HEK293 (cell line): ENCODE measurements around the gene MS4A18.

ENCODE experiments used
- CTCF ChIA-PET: fragments of 350-600 bp; formaldehyde crosslinking; extraction: SDS; loops from one replicate; lab custom pipeline; 2021; ENCODE audit warnings: antibody characterized with exemption; lab: Yijun Ruan, JAX
- POLR2A ChIA-PET: fragments of 300-600 bp; formaldehyde crosslinking; extraction: SDS; loops from one replicate; lab custom pipeline; 2020; ENCODE audit warnings: antibody characterized with exemption, inconsistent platforms; lab: Yijun Ruan, JAX
- H3K27ac ChIP-seq: fragments of 200-500 bp; sonication (Bioruptor generic); 2 replicates; pipeline ENCODE4 v1.5.1; 2014; ENCODE audit warnings: low read depth, low read length, control low read depth, inconsistent platforms; ENCODE audit errors: extremely low read depth
- H3K36me3 ChIP-seq, 2 experiments: fragments of 200-500 bp in 1 of 2; sonication (Bioruptor generic) in 1 of 2; 1 replicate in 1 of 2; 2 replicates in 1 of 2; pipeline ENCODE4 v1.5.1; 2014 to 2017; ENCODE audit warnings: inconsistent platforms in 2 of 2, low read length in 2 of 2; ENCODE audit not compliant: control insufficient read depth in 2 of 2, insufficient read depth in 1 of 2
- H3K4me1 ChIP-seq: fragments of 200-500 bp; sonication (Bioruptor generic); 2 replicates; pipeline ENCODE4 v1.5.1; 2014; ENCODE audit warnings: mild to moderate bottlenecking, low read length, inconsistent platforms; ENCODE audit not compliant: control insufficient read depth, insufficient read depth
- H3K4me3 ChIP-seq: 2 replicates; pipeline ENCODE4 v1.5.1; 2011; ENCODE audit warnings: low read depth, mild to moderate bottlenecking, control low read depth, low read length, moderate library complexity
- H3K9me3 ChIP-seq: fragments of 200-500 bp; sonication (Bioruptor generic); 2 replicates; pipeline ENCODE4 v1.5.1; 2014; ENCODE audit warnings: low read depth, low read length, inconsistent platforms; ENCODE audit not compliant: control insufficient read depth, insufficient read depth
- IKZF3 ChIP-seq: fragments of 450-650 bp; IDR thresholded peaks from 2 replicates; pipeline ENCODE4 v1.5.0; 2018; ENCODE audit warnings: missing biosample characterization, mild to moderate bottlenecking, missing genetic modification characterization, moderate library complexity
- OVOL3 ChIP-seq: fragments of 450-650 bp; formaldehyde crosslinking; IDR thresholded peaks from 2 replicates; pipeline ENCODE4 v1.5.1; 2016; ENCODE audit warnings: missing biosample characterization, missing genetic modification characterization
- SCRT2 ChIP-seq: fragments of 450-650 bp; formaldehyde crosslinking; IDR thresholded peaks from 2 replicates; pipeline ENCODE4 v1.5.1; 2016; ENCODE audit warnings: missing biosample characterization, missing genetic modification characterization
- ZIC2 ChIP-seq: fragments of 450-650 bp; formaldehyde crosslinking; IDR thresholded peaks from 2 replicates; pipeline ENCODE4 v1.5.1; 2016; ENCODE audit warnings: missing biosample characterization, missing genetic modification characterization
- ZNF140 ChIP-seq: fragments of 450-650 bp; formaldehyde crosslinking; IDR thresholded peaks from 2 replicates; pipeline ENCODE4 v1.5.1; 2016; ENCODE audit warnings: missing biosample characterization, missing genetic modification characterization
- ZNF223 ChIP-seq: fragments of 450-650 bp; formaldehyde crosslinking; IDR thresholded peaks from 2 replicates; pipeline ENCODE4 v1.5.1; 2016; ENCODE audit warnings: missing biosample characterization, missing genetic modification characterization
- ZNF302 ChIP-seq: fragments of 450-650 bp; formaldehyde crosslinking; IDR thresholded peaks from 2 replicates; pipeline ENCODE4 v1.5.1; 2016; ENCODE audit warnings: missing biosample characterization, missing genetic modification characterization, low read depth
- ZNF391 ChIP-seq: fragments of 450-650 bp; formaldehyde crosslinking; IDR thresholded peaks from 2 replicates; pipeline ENCODE4 v1.5.1; 2016; ENCODE audit warnings: low read depth, missing biosample characterization, missing genetic modification characterization, borderline replicate concordance
- ZNF433 ChIP-seq: fragments of 450-650 bp; formaldehyde crosslinking; IDR thresholded peaks from 2 replicates; pipeline ENCODE4 v1.5.1; 2016; ENCODE audit warnings: missing biosample characterization, missing genetic modification characterization, low read depth
- ZNF670 ChIP-seq: fragments of 450-650 bp; formaldehyde crosslinking; IDR thresholded peaks from 2 replicates; pipeline ENCODE4 v1.5.1; 2016; ENCODE audit warnings: missing biosample characterization, missing genetic modification characterization, low read depth
- ZNF791 ChIP-seq: fragments of 450-650 bp; formaldehyde crosslinking; IDR thresholded peaks from 2 replicates; pipeline ENCODE4 v1.5.1; 2016; ENCODE audit warnings: missing biosample characterization, missing genetic modification characterization
- TF ChIP-seq, protein P1 (sequence below): fragments of 450-650 bp; formaldehyde crosslinking; IDR thresholded peaks from 2 replicates; pipeline ENCODE4 v1.5.1; 2016; ENCODE audit warnings: missing biosample characterization, missing genetic modification characterization
- TF ChIP-seq, protein P2 (sequence below): fragments of 450-650 bp; formaldehyde crosslinking; IDR thresholded peaks from 2 replicates; pipeline ENCODE4 v1.5.1; 2016; ENCODE audit warnings: missing biosample characterization, missing genetic modification characterization, low read depth
- TF ChIP-seq, protein P3 (sequence below): fragments of 450-650 bp; formaldehyde crosslinking; IDR thresholded peaks from 2 replicates; pipeline ENCODE4 v1.5.1; 2016; ENCODE audit warnings: missing biosample characterization, missing genetic modification characterization
- TF ChIP-seq, protein P4 (sequence below): IDR thresholded peaks from 2 replicates; pipeline ENCODE4 v1.6.1; 2011; ENCODE audit warnings: mild to moderate bottlenecking, low read depth, low read length, borderline replicate concordance
- TF ChIP-seq, protein P5 (sequence below): fragments of 450-650 bp; IDR thresholded peaks from 2 replicates; pipeline ENCODE4 v1.5.1; 2018; ENCODE audit warnings: missing biosample characterization, missing genetic modification characterization
- TF ChIP-seq, protein P6 (sequence below): fragments of 450-650 bp; formaldehyde crosslinking; IDR thresholded peaks from 2 replicates; pipeline ENCODE4 v1.5.1; 2016; ENCODE audit warnings: missing biosample characterization, missing genetic modification characterization

The MS4A18 gene

DNA sequence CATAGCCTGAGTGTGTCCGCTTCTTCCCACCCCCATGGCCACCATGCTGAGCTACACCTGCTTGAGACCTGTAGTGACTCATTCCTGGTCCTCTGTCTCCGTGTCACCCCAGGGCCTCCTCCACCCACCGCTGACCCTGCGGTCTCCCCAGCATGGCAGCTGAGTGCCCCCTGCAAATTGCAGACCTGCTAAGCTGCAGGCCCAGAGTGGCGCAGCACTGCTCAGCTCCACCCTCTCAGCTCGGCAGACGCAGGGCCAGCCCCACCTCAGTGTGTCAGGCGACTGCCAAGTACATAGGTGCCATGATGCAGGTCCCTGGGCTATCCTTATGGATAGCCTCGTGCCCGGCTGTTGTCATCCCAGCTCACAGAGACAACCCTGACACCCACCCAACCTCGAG lies 45.3 kb downstream of the MS4A18 start:
- Histone ChIP-seq H3K4me1 (no peaks in the 10 kb centered on the region), H3K4me3 (no peak overlapping the region), H3K9me3 (no peaks in the 10 kb centered on the region), H3K27ac (no peak overlapping the region), H3K36me3 (no peaks in the 10 kb centered on the region)
- POLR2A ChIA-PET: no interaction called here
- CTCF ChIA-PET: interaction anchor here (0.5 to 1.0 kb wide), 3 partner anchors 13 to 130 kb away, joined by 3 to 6 read pairs (median 4); partner anchors contain the start of gene MS4A15
- TF ChIP-seq ZIC2 (tag by site-specific recombination): peak; percentile 71
- TF ChIP-seq, protein P1, sequence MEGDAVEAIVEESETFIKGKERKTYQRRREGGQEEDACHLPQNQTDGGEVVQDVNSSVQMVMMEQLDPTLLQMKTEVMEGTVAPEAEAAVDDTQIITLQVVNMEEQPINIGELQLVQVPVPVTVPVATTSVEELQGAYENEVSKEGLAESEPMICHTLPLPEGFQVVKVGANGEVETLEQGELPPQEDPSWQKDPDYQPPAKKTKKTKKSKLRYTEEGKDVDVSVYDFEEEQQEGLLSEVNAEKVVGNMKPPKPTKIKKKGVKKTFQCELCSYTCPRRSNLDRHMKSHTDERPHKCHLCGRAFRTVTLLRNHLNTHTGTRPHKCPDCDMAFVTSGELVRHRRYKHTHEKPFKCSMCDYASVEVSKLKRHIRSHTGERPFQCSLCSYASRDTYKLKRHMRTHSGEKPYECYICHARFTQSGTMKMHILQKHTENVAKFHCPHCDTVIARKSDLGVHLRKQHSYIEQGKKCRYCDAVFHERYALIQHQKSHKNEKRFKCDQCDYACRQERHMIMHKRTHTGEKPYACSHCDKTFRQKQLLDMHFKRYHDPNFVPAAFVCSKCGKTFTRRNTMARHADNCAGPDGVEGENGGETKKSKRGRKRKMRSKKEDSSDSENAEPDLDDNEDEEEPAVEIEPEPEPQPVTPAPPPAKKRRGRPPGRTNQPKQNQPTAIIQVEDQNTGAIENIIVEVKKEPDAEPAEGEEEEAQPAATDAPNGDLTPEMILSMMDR: no peak

DNA sequence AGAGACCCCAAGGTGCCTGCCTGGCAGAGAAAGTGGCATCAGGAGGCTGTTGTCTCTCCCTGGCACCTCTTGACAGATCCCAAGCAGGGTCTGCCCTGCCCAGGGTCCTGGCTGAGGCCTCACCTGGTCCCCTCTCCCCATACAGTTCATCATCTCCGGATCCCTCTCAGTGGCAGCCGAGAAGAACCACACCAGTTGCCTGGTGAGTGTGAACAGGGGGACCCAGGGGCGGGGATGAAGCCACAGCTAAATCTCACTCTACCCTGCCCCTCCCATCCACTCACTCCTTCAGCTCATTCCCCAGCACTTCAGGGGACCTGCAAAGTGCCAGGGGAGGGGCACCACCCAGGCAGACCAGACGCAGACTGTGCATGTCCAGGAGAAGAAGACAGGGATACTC lies 46.6 kb downstream of the MS4A18 start:
- POLR2A ChIA-PET: no interaction called here
- no peaks in the 10 kb centered on the region for H3K9me3 ChIP-seq
- H3K4me3 ChIP-seq: no peak overlapping the region
- no peak overlapping the region for H3K27ac ChIP-seq
- no peaks in the 10 kb centered on the region for H3K36me3 ChIP-seq
- CTCF ChIA-PET: interaction anchor here (0.6 to 1.2 kb wide), 3 partner anchors 28 to 603 kb away, joined by 3 read pairs; no protein-coding TSS in a partner anchor
- TF ChIP-seq, protein P2, sequence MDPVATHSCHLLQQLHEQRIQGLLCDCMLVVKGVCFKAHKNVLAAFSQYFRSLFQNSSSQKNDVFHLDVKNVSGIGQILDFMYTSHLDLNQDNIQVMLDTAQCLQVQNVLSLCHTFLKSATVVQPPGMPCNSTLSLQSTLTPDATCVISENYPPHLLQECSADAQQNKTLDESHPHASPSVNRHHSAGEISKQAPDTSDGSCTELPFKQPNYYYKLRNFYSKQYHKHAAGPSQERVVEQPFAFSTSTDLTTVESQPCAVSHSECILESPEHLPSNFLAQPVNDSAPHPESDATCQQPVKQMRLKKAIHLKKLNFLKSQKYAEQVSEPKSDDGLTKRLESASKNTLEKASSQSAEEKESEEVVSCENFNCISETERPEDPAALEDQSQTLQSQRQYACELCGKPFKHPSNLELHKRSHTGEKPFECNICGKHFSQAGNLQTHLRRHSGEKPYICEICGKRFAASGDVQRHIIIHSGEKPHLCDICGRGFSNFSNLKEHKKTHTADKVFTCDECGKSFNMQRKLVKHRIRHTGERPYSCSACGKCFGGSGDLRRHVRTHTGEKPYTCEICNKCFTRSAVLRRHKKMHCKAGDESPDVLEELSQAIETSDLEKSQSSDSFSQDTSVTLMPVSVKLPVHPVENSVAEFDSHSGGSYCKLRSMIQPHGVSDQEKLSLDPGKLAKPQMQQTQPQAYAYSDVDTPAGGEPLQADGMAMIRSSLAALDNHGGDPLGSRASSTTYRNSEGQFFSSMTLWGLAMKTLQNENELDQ (tag by site-specific recombination): no peak
- TF ChIP-seq OVOL3 (no peak), ZNF223 (tag by site-specific recombination) (no peak), IKZF3 (no peak), ZNF140 (tag by site-specific recombination) (no peak), ZNF391 (no peak), ZNF670 (no peak), ZNF302 (tag by site-specific recombination) (no peak), SCRT2 (no peak), ZNF791 (no peak), ZNF433 (tag by site-specific recombination) (no peak)
- TF ChIP-seq, protein P3, sequence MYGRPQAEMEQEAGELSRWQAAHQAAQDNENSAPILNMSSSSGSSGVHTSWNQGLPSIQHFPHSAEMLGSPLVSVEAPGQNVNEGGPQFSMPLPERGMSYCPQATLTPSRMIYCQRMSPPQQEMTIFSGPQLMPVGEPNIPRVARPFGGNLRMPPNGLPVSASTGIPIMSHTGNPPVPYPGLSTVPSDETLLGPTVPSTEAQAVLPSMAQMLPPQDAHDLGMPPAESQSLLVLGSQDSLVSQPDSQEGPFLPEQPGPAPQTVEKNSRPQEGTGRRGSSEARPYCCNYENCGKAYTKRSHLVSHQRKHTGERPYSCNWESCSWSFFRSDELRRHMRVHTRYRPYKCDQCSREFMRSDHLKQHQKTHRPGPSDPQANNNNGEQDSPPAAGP (tag by site-specific recombination): no peak
- TF ChIP-seq, protein P4, sequence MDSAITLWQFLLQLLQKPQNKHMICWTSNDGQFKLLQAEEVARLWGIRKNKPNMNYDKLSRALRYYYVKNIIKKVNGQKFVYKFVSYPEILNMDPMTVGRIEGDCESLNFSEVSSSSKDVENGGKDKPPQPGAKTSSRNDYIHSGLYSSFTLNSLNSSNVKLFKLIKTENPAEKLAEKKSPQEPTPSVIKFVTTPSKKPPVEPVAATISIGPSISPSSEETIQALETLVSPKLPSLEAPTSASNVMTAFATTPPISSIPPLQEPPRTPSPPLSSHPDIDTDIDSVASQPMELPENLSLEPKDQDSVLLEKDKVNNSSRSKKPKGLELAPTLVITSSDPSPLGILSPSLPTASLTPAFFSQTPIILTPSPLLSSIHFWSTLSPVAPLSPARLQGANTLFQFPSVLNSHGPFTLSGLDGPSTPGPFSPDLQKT: no peak
- TF ChIP-seq, protein P5, sequence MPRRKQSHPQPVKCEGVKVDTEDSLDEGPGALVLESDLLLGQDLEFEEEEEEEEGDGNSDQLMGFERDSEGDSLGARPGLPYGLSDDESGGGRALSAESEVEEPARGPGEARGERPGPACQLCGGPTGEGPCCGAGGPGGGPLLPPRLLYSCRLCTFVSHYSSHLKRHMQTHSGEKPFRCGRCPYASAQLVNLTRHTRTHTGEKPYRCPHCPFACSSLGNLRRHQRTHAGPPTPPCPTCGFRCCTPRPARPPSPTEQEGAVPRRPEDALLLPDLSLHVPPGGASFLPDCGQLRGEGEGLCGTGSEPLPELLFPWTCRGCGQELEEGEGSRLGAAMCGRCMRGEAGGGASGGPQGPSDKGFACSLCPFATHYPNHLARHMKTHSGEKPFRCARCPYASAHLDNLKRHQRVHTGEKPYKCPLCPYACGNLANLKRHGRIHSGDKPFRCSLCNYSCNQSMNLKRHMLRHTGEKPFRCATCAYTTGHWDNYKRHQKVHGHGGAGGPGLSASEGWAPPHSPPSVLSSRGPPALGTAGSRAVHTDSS: no peak
- TF ChIP-seq, protein P6, sequence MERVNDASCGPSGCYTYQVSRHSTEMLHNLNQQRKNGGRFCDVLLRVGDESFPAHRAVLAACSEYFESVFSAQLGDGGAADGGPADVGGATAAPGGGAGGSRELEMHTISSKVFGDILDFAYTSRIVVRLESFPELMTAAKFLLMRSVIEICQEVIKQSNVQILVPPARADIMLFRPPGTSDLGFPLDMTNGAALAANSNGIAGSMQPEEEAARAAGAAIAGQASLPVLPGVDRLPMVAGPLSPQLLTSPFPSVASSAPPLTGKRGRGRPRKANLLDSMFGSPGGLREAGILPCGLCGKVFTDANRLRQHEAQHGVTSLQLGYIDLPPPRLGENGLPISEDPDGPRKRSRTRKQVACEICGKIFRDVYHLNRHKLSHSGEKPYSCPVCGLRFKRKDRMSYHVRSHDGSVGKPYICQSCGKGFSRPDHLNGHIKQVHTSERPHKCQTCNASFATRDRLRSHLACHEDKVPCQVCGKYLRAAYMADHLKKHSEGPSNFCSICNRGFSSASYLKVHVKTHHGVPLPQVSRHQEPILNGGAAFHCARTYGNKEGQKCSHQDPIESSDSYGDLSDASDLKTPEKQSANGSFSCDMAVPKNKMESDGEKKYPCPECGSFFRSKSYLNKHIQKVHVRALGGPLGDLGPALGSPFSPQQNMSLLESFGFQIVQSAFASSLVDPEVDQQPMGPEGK (tag by site-specific recombination): no peak
- no peaks in the 10 kb centered on the region for H3K4me1 ChIP-seq
